Limb (tissue), 2 donors: ENCODE data around the gene SCCPDH.

ENCODE experiments used
- DNase-seq, 2 donors: peaks; one replicate each; pipeline ENCODE4 v3.0.0-alpha.2; 2016; ENCODE audit errors: extremely low spot score in 2 of 2

Gene SCCPDH

DNA sequence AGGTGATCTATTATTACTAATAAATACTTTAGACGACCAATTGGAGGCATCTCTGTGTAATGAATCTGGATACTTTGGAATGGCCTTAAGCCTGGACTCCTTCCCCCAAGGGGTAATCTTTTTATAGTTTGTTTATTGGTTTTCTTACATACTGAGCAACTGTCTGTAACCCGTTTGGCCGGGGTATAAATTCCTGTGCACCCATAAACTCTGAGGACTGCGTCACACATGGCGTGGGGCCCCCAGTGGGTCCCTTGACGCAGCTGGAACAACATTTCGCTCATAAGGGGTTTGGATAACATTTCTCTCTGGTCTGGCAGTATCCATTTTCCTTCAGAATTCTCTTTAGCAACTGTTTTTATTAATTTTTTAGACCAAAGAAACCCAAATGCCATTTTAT, 26.5 kb downstream of the SCCPDH start:
- DNase-seq = no peak

DNA sequence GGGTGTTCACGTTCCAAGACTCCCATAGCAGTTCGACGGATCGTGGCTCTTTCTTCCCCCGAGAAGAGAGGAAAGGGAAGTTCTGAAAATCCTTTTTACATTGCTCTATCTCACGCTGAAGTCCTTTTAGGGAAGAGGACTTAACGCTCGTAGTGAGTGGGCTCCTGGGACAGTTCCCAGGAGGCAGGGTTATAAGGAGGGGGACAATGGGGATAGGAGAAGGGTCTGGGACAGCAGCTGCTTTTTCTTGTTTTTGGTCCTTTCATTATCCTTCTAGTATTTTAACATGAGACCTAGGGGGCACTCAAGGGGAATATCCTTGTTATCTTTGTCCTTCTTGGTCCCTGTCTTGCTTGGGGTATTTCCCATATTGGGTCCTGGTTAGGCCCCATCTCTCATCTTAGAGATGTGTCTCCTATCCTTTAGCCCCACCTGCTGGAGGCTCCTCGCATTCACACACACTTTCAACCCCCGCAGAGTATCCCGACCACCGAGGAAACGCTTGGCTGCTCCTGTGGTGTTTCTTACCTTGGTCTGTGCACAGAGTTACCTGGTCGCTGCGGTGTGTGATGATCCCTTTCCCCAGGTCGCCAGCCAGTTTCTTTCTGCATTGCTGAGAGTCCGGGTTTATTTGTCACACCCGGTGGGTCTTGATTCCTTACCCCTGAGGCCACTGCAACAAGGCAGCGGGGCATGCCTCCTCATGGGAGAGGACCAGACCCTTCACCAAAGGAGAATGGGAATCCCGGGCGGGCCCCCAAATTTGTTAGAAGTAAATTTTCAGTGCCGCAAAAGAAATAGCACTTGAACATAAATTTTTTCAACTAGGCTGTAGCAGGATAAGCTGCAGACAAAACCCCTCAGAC, 29.7 kb downstream of the SCCPDH start:
- DNase-seq = peak; percentile 45 to 80

DNA sequence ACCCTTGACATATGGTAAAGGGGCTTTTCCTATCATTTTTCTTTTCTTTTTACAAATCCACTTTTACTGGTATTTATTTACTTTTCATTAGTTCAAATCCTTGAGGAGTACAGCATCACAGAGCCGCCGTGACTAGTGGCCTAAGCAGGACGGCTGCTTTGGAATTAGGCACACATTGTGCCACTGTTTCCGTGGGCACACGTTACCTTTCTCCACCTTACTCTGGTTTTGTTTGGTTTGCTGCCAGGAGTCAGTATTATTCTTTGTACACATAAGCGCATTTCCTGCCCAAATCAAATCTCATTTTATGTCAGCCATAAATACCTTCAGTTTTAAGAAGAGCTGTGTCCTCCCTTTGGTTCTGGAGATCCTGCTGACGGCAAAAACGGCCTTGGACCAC, 31.2 kb downstream of the SCCPDH start:
- no peak for DNase-seq

DNA sequence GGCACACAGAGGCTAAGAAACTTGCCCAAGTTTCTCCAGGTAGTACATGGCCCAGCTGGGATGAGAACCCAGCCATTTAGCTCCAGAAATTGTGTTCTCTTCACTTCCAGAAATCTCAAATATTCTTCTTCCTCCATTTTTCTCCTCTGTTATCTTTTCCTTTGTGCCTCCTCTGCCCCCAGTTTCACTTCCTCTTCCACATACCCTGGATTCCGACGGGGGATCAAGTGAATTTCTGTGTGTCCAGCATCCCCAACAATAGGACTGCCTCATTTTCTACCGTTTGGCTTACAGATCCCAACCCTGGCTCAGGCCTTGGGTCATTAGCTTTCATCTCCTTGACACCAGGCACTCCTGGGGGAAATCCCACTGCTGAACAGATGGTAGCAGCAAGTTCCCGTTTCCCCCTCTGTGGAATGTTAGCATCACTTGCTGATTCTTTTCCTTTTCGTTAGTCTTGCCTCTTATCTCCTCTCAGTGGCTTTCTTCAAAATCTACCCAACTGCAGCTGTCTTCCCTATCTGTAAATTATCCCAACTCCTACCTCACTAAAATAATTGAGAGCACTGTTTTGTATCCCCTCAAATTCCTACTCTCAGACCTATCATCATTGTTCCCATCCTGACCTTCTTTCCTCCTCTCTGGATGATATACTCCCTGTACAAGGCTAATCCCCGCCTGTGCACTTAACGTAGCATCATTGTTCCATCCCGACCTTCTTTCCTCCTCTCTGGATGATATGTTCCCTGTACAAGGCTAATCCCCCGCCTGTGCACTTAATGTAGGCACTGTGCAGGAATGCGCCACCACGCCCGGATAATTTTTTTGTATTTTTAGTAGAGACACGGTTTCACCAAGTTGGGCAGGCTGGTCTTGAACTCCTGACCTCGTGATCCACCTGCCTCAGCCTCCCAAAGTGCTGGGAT, 36.5 kb downstream of the SCCPDH start:
- no peak for DNase-seq

DNA sequence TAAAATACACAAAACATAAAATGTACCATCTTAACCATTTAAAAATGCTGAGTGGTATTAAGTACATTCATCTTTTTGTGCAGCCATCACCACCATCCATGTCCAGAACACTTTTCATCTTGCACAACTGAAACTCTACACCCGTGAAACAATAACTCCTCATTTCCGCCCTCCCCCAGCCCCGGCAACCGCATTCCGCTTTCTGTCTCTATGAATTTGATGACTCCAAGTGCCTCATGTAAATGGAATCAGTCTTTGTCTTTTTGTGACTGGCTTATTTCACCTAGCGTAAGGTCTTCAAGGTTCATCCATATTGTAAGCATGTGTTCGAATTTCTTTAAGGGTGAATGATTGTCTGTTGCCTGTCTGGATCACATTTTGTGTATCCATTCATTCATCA, 37.2 kb downstream of the SCCPDH start:
- DNase-seq = no peak

DNA sequence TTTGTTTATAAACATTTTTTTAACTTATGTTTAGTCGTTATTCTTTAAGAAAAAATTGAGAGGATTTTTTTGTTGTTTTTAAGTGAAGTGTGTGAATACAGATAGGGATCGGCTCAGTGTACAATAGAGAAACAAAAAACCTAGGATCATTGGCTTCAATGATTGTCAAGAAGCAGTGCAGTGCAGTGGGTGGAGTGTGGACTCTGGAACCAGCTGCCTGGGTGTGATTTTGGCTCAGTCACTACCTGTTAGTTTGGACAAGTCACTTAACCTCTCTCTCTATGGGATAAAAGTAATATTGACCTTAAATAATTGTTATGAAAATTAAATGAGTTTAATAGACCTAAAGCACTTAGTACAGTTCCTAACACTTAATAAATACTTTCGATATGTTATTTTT, 41.3 kb downstream of the SCCPDH start:
- DNase-seq = no peak

DNA sequence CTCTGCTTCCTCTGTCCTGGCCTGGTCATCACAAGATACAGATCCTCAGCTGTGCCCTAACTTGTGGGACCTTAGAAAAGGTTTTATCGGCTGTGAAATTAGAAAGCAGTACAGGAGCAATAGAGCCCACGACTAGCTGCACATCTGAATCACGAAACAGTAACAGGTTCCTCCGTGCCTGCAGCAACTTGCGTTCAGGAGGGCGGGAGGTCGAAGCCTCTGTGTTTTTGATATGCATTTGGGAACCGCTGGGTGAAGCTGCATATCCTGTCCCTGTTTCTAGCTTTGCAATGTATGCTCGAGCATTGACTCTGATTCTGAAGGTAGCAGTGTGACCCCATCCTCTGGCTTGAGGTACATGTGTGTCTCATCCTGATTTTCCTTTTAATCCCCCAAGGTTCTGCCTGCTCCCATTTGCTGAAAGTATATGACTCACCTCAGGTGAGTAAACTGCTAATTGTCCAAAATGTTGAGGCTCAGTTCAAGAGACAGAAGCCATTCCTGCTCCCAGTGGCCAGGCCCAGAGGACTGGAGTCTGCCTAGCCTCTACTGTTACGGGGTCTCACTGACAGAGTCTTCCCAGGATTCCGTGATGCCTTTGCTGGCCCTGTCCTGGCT, 44.3 kb downstream of the SCCPDH start:
- DNase-seq = no peak

DNA sequence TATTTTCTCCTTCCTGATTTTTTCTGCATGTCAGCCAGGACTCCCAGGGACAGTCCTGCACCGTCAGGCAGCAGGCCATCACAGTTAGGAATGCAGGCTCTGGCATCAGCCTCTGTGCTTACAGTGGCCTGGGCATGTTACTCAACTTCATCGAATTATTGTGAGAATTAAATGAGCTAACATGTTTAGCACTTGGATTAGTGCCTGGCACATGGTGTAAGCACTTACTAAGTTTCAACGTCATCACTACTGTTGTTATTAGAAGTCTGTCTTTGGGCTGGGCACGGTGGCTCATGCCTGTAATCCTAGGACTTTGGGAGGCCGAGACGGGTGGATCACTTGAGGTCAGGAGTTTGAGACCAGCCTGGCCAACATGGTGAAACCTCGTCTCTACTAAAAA, 45.1 kb downstream of the SCCPDH start:
- no peak for DNase-seq

DNA sequence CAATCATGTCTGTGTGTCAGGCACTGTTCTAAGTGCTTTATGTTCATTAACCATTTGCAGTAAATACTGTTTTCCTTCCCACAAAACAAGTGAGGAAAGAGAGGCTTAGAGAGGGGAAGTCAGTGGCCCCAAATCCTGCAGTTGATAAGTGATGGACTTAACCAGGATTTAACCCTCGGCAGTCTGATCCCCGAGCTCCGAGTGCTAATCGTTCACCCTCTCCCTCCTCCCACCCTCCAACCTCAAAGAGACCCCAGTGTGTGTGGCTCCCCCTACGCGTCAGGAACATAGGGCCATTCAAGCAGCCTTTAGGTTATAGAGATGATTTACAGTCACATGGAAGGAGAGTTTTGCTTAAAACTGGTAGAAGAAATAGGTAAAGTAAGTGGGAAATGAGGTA, 47.2 kb downstream of the SCCPDH start:
- DNase-seq = no peak

DNA sequence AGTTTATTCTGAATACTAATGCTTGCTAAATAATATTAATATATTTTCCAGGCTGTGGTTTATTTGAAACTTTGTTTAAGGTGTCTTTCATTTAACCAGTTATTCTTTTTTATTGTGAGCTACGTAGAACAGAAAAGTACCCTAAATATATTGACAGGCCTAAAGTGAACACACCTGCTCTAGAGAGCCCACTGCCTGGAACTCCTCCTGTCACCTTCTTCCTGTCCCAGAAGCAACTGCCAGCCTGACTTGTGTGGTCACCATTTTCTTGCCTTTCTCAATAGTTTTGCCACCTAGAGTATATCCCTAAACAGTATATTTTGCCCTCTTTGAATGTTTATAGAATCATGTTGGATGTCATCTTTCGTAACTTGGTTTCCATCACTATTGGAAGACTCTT, 48.5 kb downstream of the SCCPDH start:
- DNase-seq = no peak

DNA sequence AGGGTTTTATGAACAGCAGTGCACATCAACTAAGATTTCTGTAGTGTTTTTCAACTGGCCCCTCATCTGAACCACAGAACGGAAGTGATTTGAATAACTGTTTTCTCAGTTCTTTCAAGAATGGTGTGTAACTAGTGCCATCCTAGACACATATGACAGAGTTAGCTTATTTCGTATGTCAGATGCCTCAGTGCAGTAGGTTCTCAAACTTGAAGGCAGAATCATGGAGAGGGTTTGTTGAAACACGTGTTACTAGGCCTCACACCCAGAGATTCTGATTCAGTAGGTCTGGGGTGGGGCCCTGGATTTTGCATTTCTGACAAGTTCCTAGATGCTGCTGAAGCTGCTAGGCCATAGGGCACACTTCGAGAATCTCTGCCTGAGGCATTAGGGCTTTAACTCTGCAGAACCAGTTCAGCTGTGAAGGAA, 49.0 kb downstream of the SCCPDH start:
- no peak for DNase-seq

DNA sequence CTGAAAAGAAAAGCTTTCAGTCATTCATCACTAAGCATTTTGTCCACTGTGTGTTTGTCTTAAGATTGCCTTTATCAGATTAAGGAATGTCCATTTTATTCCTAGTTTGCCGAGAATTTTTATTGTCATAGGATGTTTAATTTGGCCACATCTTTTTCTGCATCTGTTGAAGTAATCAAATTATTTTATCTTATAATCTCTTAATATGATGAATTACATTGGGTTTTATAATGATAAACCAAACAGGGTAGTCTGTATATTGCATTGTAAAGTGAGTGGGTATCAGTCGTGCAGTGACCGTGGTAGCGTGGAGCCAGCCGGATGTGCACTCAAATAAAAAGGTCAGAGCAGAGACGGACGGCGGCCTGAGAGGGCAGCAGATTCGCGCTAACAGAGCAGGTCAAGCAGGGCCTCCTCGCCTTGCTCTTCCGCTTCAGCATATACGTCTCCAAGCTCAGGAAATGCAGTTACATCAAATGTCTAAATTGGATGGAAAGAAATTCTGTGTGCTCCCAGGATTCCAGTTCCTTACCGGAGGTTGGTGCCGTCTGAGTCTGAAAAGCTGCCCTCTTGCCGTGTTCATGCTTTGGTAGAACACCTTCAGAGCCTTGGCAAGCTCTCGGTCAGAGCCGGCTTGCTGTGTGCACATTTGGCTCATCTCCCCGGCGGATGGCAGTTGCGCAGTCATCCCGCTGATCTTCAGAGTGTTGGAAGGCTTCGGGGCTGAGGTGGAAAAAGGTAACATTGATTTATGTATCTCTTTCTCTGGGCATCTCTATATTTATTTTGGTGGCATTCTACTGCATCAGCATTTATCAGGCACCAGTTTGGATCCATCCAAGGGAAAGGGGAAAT, 51.5 kb downstream of the SCCPDH start:
- no peak for DNase-seq

DNA sequence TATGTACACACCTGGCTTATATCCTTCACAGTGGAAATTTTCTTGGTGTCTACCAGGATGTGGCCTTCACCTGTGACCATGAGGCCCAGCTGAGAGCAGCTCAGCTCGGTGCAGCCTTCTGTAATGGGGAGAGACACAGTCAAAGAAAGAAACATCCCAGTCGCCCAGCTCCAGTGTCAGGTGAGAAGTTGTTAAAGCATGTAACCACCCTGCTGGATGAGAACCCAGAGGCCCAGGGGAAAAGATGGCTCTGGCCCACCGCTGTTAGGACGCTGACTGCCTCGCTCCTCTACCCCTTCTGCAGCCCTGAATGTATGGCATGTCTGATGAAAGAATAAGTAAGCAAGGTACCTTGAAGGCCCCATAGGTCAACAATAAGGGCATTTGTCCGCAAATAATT, 52.7 kb downstream of the SCCPDH start:
- DNase-seq = no peak

DNA sequence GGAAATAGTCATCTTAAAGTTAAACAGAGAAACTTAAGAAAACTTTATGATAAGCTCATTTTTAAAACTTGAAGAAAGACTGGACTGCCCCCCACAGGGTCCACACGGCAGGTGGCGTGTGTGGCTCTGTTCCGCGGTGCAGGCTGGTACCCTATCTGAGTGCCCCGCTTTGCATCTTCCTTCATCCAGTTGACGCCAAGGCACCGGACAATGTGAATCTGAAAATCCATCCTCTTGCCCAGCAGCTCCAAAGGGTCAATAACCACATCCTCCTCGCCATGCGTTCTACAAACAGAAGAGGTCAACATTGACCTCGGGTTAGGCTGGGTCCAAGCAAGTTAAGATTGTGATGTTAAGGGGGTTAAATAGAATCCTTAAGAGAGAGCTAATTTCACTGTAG, 54.5 kb downstream of the SCCPDH start:
- no peak for DNase-seq

DNA sequence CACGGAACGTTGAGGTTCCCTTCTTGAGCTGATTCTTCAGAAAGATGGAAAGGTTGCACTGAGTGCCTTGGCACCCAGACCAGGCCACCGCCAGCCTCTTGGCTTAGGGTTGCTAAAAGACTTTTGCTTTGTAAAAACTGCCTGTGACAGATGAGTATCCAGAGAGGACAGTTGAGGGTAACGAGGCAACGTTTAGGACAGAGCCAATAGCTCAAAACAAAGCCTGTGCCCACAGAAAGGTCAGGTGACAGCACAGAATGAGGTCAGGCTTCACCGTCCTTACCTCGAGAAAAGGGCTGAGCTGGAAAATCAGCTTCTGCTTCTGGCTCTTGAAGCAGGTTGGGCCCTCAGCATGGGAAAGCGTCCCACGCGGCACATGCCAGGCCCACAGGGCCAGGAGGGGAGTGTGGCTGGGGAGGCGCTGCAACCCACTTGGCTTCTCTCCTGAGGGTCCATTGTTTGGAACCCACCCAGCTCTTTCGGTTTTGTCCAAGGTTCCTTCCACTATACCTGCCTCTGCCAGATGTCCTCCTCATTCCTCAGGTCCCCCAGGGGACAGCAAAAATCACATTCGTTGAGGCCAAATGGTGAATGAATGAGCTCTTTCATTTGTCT, 55.5 kb downstream of the SCCPDH start:
- DNase-seq = no peak

DNA sequence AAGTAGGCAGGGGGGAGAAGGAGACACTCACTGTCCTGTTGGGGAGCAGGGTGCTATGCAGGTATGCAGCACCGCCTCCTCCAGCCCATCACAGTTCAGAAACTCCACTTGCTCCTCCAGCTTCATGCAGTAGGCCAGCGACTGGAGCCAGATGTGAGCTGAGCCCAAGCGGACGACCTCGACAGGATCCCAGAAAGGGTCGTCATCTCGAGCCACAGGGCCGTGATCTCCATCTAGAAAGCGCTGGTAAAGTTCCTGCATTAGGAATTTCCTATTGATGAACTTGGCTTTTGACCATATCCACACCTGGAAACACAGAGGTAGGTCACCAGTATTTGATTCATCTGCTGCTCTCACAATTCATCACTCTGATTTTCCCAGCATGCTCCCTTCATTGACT, 56.1 kb downstream of the SCCPDH start:
- no peak for DNase-seq

DNA sequence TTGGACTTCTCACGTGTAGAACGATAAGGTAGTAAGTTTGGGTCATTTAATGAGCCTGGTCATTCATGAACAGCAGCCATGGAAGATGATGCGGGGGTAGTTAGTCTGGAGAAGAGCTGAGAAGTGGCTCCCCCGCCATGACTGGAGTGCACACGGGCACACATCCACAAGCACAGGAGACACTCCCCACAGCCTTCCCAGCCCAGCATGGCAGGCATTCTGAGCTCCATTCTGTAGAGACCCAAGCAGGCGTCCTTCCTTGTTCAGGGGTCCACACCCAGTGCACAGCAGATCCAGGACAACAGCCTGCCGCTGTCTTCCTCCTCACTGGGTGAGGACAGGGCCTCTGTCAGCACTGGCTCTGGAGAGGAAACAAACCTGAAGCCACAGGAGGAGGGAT, 57.0 kb downstream of the SCCPDH start:
- DNase-seq = no peak

DNA sequence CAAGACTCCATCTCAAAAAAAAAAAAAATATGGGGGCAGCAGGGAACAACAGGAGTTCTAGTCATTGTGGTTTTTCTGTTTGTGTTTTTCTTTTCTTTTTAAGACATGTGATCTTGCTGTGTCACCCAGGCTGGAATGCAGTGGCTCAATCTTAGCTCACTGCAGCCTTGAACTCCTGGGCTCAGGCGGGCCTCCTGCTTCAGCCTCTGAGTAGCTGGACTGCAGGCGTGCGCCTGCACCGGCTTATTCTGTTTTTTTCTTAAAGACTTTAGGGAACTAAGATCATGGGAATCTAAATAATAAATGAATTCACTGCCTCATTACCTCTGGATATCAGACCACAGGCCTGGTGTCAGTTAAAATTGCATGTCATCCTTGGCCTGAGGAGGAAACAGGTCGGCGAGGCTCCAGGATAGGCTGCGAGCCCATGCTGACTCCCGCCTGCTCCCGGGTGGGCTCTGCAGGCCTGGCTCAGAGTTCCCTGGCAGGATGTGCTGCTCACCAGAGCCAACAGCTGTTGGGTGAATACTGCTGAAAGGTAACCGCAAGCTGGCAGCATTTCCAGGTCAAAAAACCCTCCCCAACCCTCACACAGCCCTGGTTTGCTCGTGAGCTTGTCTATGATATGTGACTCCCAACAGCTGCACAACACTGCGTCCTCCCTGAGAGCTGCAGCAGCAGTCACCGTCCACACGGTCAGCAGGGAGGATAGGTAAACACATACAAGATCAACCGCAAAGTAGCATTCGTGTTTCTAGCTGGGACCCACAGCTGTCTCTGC, 58.1 kb downstream of the SCCPDH start:
- peak; percentile 66 to 79 for DNase-seq

DNA sequence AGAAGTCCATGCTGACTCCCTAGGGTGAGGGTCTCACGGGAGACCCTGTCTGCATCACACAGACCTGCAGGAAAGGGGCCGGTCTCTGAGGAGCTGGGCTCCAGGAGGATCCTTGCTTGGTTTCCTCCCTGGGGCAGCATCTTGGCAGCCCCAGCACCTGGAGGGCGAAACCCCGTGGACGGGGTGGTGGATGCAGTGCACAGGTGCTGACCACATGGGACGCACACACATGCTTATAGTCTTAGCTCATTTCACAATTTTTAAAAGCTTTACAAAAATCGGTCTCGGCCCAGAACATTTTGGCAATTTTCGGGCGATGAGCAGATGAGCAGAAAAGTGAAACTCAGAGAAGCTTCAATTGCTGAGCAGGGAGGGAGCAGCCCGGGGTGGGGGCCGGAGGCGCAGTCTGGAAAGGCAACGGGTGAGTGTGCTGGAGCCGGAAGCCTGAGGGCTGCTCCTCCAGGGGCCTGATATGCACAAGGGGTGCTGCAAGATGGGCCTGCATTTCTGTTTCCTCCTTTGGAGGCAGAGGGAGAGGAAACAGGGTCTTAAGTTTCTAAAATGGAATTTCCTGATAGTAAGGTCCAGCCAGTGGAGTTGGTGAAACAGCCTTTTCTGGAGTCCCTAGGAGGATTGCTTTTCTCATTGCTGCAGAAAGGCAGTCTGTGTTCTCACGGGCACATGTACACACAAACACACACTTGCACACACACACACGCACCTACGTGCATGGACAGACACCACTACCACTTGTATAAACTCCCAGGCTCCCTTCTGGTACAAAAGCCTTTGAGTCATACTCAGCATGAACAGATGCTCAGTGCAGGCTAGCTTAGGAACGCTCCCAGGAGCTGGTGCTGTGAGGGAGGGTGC, 60.6 kb downstream of the SCCPDH start:
- DNase-seq = no peak
